NCI-H524 treated with DMSO at 0.1 percent for 48 hours (cell line): Measurements from ENCODE around the gene CYP4F22.

Experiments used
- DNase-seq: peaks from one replicate; lab custom pipeline; 2025; lab: John Stamatoyannopoulos, UW

The CYP4F22 gene

DNA sequence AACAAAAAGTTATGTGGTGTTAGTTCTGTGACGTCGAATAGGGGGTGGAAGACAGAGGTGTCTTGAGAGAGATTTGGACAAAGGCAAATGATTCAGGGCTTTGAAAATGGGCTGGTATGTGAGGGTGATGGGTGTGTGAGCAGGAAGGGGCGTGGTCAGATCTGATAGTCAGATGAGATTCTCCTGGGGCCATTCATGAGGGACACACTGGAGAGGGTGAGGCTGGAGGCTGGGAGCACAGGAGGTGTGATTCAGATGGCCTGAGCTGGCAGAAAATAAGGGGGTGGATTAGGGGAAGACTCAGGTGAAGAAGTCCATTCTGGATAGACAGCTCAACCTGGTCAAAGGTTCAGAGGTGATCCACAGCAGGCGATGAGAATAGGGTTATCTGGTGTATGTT is 28.0 kb downstream of the CYP4F22 start:
- no peak for DNase-seq

DNA sequence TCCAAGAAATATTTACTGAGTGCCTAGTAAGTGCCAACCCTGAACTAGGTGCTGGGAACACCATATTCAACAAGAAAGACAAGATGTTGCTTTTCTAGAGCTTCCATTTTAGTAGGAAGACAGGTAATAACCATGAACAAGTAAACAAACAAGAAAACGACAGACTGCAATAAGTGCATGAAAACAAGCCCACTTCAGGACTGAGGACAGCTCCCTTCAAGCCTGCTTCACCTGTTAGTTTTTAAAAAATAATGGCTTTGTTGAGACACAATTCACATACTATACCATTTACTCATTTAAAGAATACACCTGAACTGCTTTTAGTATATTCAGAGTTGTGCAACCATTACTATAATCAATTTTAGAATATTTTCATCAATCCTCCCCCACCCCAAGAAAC is 30.4 kb downstream of the CYP4F22 start:
- DNase-seq, result no peak

DNA sequence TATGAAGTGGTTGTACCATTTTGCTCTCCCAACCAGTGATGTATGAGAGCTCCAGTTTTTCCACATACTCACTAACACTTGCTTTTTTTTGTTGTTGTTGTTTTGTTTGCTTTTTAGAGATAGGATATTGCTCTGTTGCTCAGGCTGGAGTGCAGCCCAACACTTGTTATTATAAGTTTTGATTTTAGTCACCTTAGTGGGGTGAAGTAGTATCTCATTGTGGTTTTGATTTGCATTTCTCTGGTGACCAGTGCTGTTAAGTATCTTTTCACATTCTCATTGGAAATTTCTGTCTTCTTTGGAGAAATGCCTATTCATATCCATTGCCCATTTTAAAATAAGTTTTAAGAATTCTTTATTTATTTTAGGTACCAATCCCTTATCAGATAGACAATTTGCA is 31.3 kb downstream of the CYP4F22 start:
- no peak for DNase-seq

DNA sequence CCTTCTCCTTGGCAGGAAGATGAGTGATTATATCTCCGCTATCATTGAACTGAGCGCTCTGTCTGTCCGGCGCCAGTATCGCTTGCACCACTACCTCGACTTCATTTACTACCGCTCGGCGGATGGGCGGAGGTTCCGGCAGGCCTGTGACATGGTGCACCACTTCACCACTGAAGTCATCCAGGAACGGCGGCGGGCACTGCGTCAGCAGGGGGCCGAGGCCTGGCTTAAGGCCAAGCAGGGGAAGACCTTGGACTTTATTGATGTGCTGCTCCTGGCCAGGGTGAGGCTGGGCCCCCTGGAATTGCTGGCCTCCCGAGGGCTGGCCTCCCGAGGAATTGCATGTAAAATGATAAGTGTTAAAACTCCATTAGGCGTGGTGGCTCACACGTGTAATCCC is 32.1 kb downstream of the CYP4F22 start:
- DNase-seq, result no peak

DNA sequence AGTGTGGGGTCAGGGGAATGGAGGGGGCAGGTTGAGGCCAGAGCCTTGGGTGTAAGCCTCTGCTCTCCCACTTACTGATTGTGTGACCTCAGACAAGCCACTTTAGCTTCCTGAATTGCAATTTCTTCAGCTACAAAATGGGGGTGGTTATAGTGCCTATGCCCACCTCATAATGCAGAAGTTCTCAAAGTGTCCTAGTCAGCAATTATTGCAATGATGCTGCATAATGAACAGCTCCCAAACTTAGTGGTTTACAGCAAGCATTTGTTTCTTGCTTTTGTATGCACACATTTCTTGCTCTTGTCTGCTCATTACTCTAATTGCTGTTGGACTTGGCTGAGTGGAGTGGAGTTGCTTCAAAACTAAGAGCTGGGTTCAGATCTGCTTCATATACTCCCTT is 36.0 kb downstream of the CYP4F22 start:
- no peak for DNase-seq

DNA sequence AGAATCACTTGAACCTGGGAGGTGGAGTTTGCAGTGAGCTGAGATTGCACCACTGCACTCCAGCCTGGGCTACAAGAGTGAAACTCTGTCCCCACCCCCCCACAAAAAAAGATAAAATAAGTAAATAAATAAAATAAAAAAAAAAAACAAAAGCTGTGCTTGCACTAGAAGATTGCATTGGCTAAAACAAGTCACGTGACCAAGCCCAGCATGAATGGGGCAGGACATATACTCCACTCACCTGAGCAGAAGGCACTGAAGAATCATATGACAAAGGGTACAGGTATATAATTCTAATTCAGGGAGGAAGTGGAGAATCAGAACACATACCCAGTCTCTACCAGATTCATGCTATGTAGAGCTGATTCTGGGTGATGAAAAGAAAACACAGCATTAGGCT is 36.6 kb downstream of the CYP4F22 start:
- DNase-seq, result no peak

DNA sequence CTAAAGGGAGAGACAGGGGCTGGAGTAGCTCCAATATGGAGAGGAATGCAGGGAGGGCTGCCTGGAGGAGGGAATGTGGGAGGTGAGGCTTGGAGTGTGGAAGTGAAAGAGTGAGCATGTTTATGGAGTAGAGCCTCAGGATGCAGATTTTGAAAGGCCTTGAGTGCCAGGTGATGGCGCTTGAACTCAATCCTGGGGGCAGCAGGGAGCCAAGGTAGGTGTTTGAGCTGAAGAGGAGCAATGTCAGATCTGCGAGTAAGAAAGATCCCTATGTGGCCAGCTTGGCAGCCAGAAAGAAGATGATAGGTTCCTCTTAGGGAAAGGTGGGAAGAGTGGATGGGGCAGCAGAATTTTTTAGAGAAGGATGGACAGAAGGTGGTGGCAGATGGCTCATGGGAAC is 40.3 kb downstream of the CYP4F22 start:
- DNase-seq, result no peak

DNA sequence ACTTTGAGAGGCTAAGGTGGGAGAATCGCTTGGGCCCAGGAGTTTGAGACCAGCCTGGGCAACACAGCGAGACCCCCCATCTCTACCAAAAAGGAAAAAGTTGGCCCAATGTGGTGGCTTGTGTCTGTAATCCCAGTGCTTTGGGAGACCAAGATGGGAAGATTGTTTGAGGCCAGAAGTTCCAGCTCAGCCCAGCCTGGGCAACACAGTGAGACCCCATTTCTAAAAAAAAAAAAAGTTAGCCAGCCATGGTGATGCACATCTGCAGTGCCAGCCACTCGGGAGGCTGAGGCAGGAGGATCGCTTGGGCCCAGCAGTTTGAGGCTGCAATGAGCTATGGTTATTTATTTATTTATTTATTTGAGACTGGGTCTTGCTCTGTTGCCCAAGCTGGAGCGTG is 41.3 kb downstream of the CYP4F22 start:
- no peak for DNase-seq

DNA sequence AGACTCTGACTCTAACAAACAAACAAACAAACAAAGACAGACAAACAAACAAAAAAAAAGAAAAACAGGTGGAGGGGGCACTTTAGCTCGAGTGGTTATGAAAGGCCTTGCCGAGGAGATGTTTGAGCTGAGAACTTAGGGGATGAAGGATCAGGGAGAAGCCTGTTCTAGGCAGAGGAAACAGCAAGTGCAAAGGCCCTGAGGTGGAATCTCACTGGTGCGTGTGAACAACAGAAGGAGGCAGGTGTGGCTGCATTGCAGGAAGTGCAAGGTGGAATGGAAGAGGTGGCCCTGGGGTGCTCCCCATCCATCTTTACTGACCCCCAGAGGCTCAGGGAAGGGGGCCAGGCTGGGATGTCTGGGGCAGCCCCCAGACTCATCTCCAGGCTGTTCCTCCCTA is 41.9 kb downstream of the CYP4F22 start:
- no peak for DNase-seq

DNA sequence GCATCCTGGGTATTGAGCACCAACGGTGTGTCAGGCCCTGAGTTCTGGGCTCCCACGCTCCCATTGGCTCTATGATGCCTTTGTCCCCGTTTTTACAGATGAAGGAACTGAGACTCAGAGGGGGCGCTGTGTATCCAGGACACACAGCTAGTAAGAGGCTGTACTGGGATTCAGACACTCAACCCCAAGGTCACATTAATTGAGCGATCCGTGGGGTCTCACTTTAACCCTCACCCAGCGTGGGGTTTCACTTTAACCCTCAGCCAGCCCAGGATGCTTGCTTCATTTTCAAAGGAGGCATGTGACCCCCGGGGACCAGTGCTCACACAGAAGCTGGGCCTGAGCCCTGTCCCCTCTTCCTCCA is 42.6 kb downstream of the CYP4F22 start:
- DNase-seq, result no peak

DNA sequence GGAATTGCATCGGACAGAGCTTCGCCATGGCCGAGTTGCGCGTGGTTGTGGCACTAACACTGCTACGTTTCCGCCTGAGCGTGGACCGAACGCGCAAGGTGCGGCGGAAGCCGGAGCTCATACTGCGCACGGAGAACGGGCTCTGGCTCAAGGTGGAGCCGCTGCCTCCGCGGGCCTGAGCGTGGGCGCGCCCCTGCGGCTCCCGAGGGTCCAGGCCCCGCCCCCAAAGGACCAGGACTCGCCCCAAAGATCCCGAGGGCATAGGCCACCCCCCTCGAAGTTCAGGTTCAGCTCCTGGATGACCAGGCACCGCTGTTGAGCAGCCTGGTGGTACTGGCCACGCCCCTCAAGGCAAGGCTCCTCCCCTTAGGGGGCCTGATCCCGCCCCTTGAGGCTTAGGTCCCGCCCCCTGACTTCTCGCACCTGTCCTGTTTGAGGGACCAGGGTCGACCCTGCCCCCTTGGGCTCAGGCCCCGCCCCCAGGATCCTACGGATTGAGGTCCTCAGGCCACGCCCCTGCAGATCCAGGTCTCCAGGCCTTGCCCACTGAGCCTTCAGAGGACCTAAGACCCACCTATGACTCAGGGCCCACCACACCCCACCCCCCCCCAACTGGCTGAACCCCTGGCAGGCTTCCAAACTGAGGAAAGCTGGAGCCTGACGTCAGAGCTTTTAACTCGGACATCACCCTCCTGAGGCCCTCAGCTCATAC is 43.1 kb downstream of the CYP4F22 start:
- DNase-seq, result no peak

DNA sequence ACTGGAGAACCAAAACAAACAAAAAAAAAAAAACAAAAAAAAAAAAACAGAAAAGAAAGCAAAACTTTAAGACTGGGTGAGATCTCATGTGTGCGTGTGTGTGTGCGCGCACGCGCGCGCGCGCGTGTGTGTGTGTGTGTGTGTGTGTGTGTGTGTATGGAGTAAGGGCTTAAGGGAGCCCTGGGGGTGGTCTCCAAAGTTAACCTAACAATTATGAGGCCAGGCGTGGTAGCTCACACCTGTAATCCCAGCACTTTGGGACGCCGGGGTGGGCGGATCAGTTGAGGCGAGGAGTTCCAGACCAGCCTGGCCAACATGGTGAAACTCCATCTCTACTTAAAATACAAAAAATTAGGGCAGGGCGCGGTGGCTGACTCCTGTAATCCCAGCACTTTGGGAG is 46.7 kb downstream of the CYP4F22 start:
- DNase-seq, result no peak

DNA sequence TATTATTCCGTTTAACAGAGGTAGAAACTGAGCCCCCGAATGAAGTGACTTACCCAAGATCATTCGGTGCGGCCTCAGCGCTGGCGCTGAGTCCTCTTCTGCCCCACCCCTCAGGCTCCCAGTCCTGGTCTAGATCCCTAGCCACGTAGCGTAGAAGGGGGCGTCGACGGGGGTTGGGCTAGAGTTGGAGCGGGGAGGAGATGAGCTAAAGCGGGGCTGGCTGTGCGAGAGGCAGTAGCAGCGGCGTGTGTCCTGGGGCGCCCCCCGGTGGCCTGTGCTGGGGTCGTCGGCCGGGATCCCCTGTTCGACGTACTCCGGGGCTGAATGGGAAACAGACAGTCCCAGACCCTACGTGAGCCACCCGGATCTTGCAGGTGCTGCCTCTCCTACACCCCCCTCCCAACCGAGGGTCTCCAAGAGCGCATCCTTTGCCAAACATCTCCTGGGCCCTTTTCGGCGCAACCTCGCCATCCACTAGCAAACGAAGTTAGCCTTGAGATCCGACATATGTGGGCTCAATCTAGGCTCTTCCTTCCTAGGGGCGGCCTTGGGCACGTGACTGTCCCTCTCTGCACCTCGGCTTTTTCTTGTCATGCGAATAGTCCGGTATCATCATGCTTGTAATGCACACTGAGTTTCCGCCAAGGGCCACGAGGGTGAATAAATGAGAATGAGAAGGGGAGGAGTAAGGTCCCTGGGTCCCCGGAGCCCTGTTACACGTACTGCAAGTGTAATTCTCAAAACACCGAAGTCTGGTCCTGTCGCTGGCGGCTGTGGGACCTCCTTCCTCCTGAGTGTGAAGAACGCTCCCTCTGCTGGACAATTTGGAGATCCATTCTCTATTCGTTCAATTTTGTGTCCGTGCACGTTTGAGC is 47.7 kb downstream of the CYP4F22 start:
- DNase-seq, result peak; percentile 53

DNA sequence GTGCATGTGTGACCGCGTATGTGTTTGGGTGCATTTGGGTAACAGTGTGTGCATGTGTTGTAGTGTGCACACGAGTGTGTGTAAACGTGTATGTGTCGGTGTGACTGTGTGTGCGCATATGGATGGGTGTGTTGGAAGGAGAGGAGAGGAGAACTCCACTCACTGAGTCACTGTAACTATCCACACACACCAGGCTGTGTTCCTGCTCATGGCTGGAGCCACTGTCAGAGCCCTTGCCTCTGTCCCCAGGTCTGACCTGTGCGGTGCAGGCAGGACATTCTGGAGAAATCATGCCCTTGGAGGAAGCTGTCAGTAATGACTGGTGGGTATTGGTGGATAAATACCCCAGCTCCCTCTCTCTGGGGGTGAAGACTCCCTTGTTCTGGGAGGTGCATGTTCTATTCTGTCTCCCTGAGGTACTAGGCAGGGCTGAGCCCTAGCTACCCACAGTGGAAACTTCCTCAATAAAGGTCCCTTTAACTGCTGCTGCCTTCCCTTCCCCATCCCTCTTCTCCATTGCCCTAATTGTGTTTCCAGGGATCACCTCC is 48.4 kb downstream of the CYP4F22 start:
- no peak for DNase-seq

DNA sequence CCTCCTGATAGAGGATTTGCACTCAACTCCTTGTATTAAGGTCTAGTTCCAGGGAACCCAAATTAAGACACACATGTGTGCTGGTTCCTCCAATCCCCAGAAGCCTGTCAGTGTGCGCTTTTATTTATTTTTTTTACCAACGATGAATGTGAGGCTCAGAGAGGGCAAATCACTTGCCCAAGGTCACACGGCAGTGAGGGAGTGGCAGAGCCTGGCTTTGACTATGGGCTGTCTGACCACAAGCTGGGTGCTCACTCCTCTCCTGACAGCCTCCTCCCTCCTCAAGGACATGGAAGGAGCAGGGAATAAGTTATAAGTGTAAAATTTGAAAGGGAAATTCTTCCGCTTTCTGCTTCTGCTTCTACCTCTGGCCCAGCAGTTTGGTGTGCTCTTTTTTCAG is 48.9 kb downstream of the CYP4F22 start:
- no peak for DNase-seq

DNA sequence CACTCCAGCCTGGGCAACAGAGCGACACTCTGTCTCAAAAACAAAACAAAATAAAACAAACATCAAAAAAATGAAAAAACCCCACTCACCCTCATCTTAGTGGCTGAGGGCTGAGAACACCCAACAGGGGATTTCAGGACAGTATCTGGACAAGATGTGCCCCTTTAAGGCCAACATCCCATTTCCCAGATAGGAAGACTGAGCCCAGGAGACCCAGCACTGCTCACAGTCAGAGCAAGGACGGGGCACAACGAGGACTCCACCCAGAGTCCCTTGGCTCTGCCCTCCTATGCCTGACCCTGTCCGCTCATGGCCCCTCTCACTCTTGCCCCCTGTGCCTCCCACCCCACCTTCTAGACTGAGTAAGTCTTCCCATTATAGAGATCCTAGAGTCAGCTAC is 53.8 kb downstream of the CYP4F22 start:
- DNase-seq, result no peak

DNA sequence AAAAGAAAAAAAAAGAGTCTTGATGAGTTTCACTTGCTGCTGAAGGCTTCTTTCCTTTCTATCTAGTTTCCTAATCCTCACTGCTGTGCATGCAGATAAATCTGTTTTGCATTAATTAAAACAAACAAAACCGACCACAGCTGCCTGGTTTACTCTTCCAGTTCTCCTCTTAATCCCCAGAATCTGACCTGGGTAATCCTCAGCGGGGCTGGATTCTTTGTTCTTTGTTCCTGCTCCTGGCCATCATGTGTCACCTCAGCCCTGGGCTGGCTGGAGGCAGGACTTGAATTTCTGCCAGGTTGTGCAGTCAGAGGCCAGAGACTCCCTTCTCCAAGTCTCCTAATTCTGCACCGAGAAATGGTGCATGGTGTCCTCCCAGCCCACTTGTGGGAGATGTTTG is 54.5 kb downstream of the CYP4F22 start:
- DNase-seq, result no peak

DNA sequence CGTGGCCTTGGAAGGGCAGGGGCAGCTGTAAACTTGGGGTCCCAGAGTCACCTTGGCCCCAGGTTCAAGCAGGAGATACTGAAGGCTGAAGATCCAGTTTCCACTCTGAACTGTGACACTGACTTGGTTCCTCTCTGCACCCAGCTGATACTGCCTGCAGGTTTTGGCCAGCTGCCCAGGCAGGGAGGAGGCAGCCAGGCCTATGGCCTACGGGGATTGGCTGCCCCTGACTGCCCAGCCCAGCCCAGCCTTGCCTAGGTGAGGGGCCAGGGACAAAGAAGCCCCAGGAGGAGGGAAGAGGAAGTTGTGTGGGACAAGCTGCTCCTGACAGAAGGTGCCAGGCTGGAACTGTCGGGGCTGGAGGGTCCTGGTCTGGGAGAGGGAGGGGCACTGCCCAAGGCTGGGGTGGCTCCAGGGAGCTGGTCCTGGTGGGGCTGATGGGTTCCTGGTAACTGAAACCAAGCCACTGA is 55.0 kb downstream of the CYP4F22 start:
- DNase-seq, result no peak

DNA sequence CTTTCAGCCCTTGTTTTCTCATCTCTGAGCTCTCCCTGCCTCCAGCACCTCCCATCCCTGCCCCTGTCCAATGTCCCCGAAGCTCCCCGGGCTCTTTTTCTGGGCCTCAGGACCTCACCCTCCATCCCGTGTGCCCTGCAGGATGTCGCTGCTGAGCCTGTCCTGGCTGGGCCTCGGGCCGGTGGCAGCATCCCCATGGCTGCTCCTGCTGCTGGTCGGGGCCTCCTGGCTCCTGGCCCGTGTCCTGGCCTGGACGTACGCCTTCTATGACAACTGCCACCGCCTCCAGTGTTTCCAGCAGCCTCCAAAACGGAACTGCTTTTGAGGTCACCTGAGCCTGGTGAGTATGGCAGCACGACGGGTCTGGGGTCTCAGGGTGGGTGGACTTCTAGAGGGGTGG is 55.6 kb downstream of the CYP4F22 start:
- no peak for DNase-seq

DNA sequence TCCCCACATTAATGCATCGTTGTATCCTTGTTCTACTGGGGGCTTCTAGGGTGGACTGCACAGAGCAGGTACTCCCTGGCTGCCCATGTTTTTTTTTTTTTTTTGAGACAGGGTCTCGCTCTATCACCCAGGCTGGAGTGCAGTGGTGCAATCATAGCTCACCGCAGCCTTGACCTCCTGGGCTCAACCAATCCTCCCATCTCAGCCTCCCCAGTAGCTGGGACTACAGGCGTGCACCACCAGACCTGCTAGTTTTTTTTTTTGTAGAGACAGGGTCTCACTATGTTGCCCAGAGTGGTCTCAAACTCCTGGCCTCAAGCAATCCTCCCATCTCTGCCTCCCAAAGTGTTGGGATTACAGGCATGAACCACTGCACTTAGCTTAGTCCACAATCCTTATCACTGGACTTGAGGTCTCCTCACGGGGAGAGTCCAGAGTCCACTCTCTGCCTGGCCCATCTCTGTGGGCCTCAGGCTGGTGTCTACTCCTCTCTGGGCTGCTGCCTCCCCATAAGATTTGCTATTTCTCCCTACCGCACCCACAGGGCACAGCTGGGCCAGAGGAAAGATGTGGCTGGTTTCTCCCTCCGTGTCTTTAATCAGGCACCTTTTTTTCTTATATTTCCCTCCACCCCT is 56.3 kb downstream of the CYP4F22 start:
- no peak for DNase-seq

DNA sequence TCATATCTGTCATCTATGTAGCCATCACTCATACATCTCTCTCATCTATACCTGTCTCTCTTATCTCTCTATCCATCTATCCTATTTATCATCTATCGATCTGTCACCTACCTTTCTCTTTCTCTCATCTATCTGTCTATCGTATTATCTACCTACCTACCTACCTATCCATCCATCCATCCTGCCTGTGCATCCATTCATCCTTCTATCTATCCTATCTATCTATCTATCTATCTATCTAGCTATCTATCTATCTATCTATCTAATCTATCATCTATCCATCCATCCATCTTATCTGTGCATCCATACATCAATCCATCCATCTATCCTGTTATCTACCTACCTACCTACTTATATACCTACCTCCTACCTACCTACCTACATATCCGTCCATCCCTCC is 62.1 kb downstream of the CYP4F22 start:
- no peak for DNase-seq

DNA sequence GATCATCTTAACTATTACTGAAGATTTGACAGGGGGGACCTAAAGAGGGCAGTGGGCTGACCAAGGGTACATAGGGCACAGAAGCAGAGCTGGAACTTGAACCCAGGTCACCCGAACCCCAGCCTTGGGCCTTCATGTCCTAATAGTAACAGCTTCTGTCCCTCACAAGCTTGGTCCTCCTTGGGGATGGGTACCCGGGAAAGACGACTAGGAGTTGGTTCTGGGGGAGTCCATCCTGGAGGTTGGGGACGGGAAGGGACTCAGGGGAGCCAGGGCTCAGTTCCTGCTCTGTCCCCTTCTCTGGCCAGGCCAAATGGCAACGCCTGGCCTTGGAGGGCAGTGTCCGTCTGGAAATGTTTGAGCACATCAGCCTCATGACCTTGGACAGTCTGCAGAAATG is 67.1 kb downstream of the CYP4F22 start:
- DNase-seq, result no peak
